Left colon (tissue), 2 donors: ENCODE data around the gene MTCH2. TPM values are rescaled to one million over a fixed set of nuclear protein-coding genes. Genes with fewer than 3 reads are reported as not detected.

ENCODE experiments used
- ATAC-seq: fragments of 200-7000 bp; cut with Tn5 transposase; one replicate; pipeline ENCODE4 v1.9.1; 2020; ENCODE audit warnings: mild to moderate bottlenecking, moderate library complexity
- DNase-seq, 2 donors: peaks; one replicate each; pipeline ENCODE4 v3.0.0-alpha.2; 2020
- intact Hi-C, 2 donors: fragments of 100-400 bp; cut with DNase I in 1 of 2; cut with micrococcal nuclease in 1 of 2; formaldehyde crosslinking; loops; one replicate each; pipeline versions ENCODE4 v1.11.2 to v1.14.0; 2022; cut with DNase I, micrococcal nuclease
- total RNA-seq, 2 donors: library from RNA; stranded (reverse); fragmentation: NEBNext Ultra II Directional; extraction: Animal tissue kit (Norgen Biotek cat#: 25700); gene quantifications; one replicate each; pipeline ENCODE4 v1.2.1, GENCODE V29; 2021
- donor health status: DM: no; HTN: no; CAD: no.
- donor health status: DM: yes; HTN: yes; CAD: no.

The MTCH2 gene
- total RNA-seq, 2 donors from 2014 or later, result 131 to 155 TPM

GRCh38 chr11:47593934-47594855 lies 48.2 kb downstream of the MTCH2 start, which contains the start of gene C1QTNF4:
Gene C1QTNF4 (minus strand): TSS chr11:47594411. CDS start chr11:47590810, 3,601 bp downstream.
- no peak for ATAC-seq

GRCh38 chr11:47593492-47593933 lies 48.8 kb downstream of the MTCH2 start:
- DNase-seq (no peak), ATAC-seq (no peak)
- intact Hi-C loops, result no loop called here

More at GRCh38 chr11:47593934-47594855, 48.2 kb downstream of the MTCH2 start, which contains the start of gene C1QTNF4:
- intact Hi-C loops, result no loop called here
- no peak for DNase-seq

GRCh38 chr11:47592970-47593369 lies 49.4 kb downstream of the MTCH2 start:
- ATAC-seq, result no peak
- intact Hi-C loops, result no loop called here
- DNase-seq, result no peak

GRCh38 chr11:47592251-47592650 lies 50.1 kb downstream of the MTCH2 start:
- DNase-seq, result no peak
- intact Hi-C loops, result no loop called here
- ATAC-seq, result no peak

- DNase-seq (no peak), ATAC-seq (no peak)
- intact Hi-C loops, result no loop called here
Observed at GRCh38 chr11:47591764-47592163, 50.6 kb downstream of the MTCH2 start.

GRCh38 chr11:47589977-47590861 lies 52.1 kb downstream of the MTCH2 start:
- DNase-seq (no peak), ATAC-seq (no peak)
- intact Hi-C loops, result no loop called here

- DNase-seq, result peak in 1 of 2 donors; percentile 25
- peak; percentile 53 for ATAC-seq
- intact Hi-C loops, result no loop called here
Observed at GRCh38 chr11:47589584-47589976, 52.8 kb downstream of the MTCH2 start.

- ATAC-seq (no peak), DNase-seq (no peak)
- intact Hi-C loops, result no loop called here
Observed at GRCh38 chr11:47589118-47589517, 53.2 kb downstream of the MTCH2 start.

GRCh38 chr11:47587723-47588326 lies 54.5 kb downstream of the MTCH2 start:
- ATAC-seq (peak; percentile 7), DNase-seq (peak; percentile 36 to 47)
- intact Hi-C loops, result no loop called here

GRCh38 chr11:47587039-47587716 lies 55.2 kb downstream of the MTCH2 start:
- intact Hi-C loops, result no loop called here
- ATAC-seq (no peak), DNase-seq (no peak)

- ATAC-seq, result peak; percentile 5
- intact Hi-C loops, result no loop called here
- no peak for DNase-seq
Observed at GRCh38 chr11:47586098-47586855, 56.1 kb downstream of the MTCH2 start, which contains the start of gene FAM180B. Gene FAM180B (plus strand): TSS chr11:47586678. CDS start chr11:47586769, 91 bp downstream.

GRCh38 chr11:47583844-47584243 lies 58.5 kb downstream of the MTCH2 start:
- ATAC-seq (no peak), DNase-seq (no peak)
- intact Hi-C loops, result no loop called here

GRCh38 chr11:47578524-47579494 lies 63.5 kb downstream of the MTCH2 start, which contains the start of the genes KBTBD4 and NDUFS3:
Gene KBTBD4 (minus strand): TSS chr11:47578970. CDS start chr11:47578951, 19 bp downstream.
Gene NDUFS3 (plus strand): TSS chr11:47579074. CDS start chr11:47579092, 18 bp downstream.
- intact Hi-C loops, result no loop called here
- DNase-seq (peak; percentile 91 to 94), ATAC-seq (peak; percentile 95)

- ATAC-seq, result no peak
- no peak for DNase-seq
- intact Hi-C loops, result no loop called here
Observed at GRCh38 chr11:47577460-47578041, 64.8 kb downstream of the MTCH2 start.

GRCh38 chr11:47573321-47573720 lies 69.0 kb downstream of the MTCH2 start:
- DNase-seq (no peak), ATAC-seq (no peak)
- intact Hi-C loops, result no loop called here

GRCh38 chr11:47572715-47573255 lies 69.6 kb downstream of the MTCH2 start:
- no peak for DNase-seq
- intact Hi-C loops, result no loop called here
- no peak for ATAC-seq
